HL-60 (cell line): ENCODE measurements around the gene DNASE1L2.

Source experiments
- CTCF ChIP-seq: IDR thresholded peaks from one replicate; pipeline ENCODE4 v1.5.1; 2011; ENCODE audit warnings: low read length, control low read depth, inconsistent platforms; ENCODE audit not compliant: insufficient read depth
- GABPA ChIP-seq: IDR thresholded peaks from 2 replicates; pipeline ENCODE4 v1.6.1; 2012; ENCODE audit warnings: low read depth
- REST ChIP-seq: IDR thresholded peaks from 2 replicates; pipeline ENCODE4 v1.6.1; 2012; ENCODE audit warnings: low read depth; ENCODE audit not compliant: insufficient replicate concordance

- TF ChIP-seq CTCF (no peak), REST (no peak), GABPA (no peak)
Observed at GRCh38 chr16:2189252-2189893, 46.9 kb upstream of the DNASE1L2 start.
